GM23248 (cell line): ENCODE data around the gene ADAMTSL1. TPM values are rescaled to one million over a fixed set of nuclear protein-coding genes. Genes with fewer than 3 reads are reported as not detected.

ENCODE experiments used
- DNase-seq: peaks from one replicate; pipeline ENCODE4 v3.0.0-alpha.2; 2015
- H2AFZ ChIP-seq: fragments of 200-600 bp; sonication (generic); 2 replicates; pipeline ENCODE4 v1.6.1; 2016; ENCODE audit warnings: antibody characterized with exemption
- H3F3A ChIP-seq: fragments of 200-600 bp; sonication (generic); 2 replicates; pipeline ENCODE4 v1.6.1; 2016; ENCODE audit warnings: mild to moderate bottlenecking, antibody characterized with exemption, mixed run types; ENCODE audit not compliant: insufficient read depth
- H3K27ac ChIP-seq: fragments of 200-600 bp; sonication (generic); 2 replicates; pipeline ENCODE4 v1.5.1; 2016; ENCODE audit warnings: mild to moderate bottlenecking
- H3K27me3 ChIP-seq: fragments of 200-600 bp; sonication (generic); replicated peaks from 2 replicates; pipeline ENCODE4 v1.6.1; 2016; ENCODE audit warnings: mild to moderate bottlenecking; ENCODE audit not compliant: insufficient read depth
- H3K36me3 ChIP-seq: fragments of 200-600 bp; sonication (generic); 2 replicates; pipeline ENCODE4 v1.6.1; 2016; ENCODE audit warnings: low read depth, mild to moderate bottlenecking
- H3K4me1 ChIP-seq: fragments of 200-600 bp; sonication (generic); 2 replicates; pipeline ENCODE4 v1.6.1; 2016; ENCODE audit warnings: mild to moderate bottlenecking; ENCODE audit not compliant: insufficient read depth
- H3K4me2 ChIP-seq: fragments of 200-600 bp; sonication (generic); one replicate; pipeline ENCODE4 v1.6.1; 2016; ENCODE audit warnings: mild to moderate bottlenecking; ENCODE audit not compliant: unreplicated experiment
- H3K4me3 ChIP-seq: fragments of 200-600 bp; sonication (generic); 2 replicates; pipeline ENCODE4 v1.5.1; 2016; ENCODE audit warnings: mild to moderate bottlenecking
- H3K79me2 ChIP-seq: fragments of 200-600 bp; sonication (generic); 2 replicates; pipeline ENCODE4 v1.6.1; 2016; ENCODE audit warnings: mild to moderate bottlenecking; ENCODE audit not compliant: insufficient read depth
- H3K9ac ChIP-seq: fragments of 200-600 bp; sonication (generic); 2 replicates; pipeline ENCODE4 v1.6.1; 2016; ENCODE audit warnings: mild to moderate bottlenecking
- H3K9me2 ChIP-seq: fragments of 200-600 bp; sonication (generic); 2 replicates; pipeline ENCODE4 v1.6.1; 2016; ENCODE audit warnings: mixed run types, mild to moderate bottlenecking, moderate library complexity; ENCODE audit not compliant: insufficient read depth
- H3K9me3 ChIP-seq: fragments of 200-600 bp; sonication (generic); one replicate; pipeline ENCODE4 v1.6.1; 2017; ENCODE audit warnings: low read depth
- H4K20me1 ChIP-seq: fragments of 200-600 bp; sonication (generic); 2 replicates; pipeline ENCODE4 v1.6.0; 2016; ENCODE audit not compliant: insufficient read depth
- EZH2 ChIP-seq: fragments of 200-600 bp; sonication (generic); IDR thresholded peaks from 2 replicates; pipeline ENCODE4 v1.6.1; 2018; ENCODE audit warnings: antibody characterized with exemption, mild to moderate bottlenecking; ENCODE audit not compliant: insufficient read depth, poor library complexity, severe bottlenecking
- EZH2phosphoT487 ChIP-seq: fragments of 200-600 bp; sonication (generic); IDR thresholded peaks from 2 replicates; pipeline ENCODE4 v1.6.1; 2018; ENCODE audit warnings: antibody characterized with exemption, moderate library complexity, mild to moderate bottlenecking, low read depth; ENCODE audit not compliant: insufficient read depth
- WGBS, 2 experiments: methylation state at CpG; one replicate each; pipeline ENCODE4 v1.1.6; 2015 to 2017; ENCODE audit warnings: low lambda C conversion rate in 2 of 2, low coverage in 1 of 2; ENCODE audit errors: missing lambda C conversion rate in 2 of 2; 5-methylcytosine and 5-hydroxymethylcytosine counted together
- in situ Hi-C: fragments of 300-500 bp; cut with MboI; formaldehyde crosslinking; loops from 2 replicates; pipeline ENCODE4 v1.15.0; 2020
- polyA plus RNA-seq: library from polyadenylated mRNA; unstranded; fragments of >200 nt; fragmentation: Nextera tagmentation; extraction: Ambion mirVana; gene quantifications from 2 replicates; pipeline ENCODE4 v1.2.1, GENCODE V29; 2016
- total RNA-seq: library from RNA; depleted of rRNA; stranded (reverse); fragments of >200 nt; shearing (Covaris generic); gene quantifications from 2 replicates; pipeline ENCODE4 v1.2.3, GENCODE V29; 2014

ADAMTSL1 gene
- total and polyA plus RNA-seq, 2 experiments from 2014 or later, result 77.0 to 273 TPM

DNA sequence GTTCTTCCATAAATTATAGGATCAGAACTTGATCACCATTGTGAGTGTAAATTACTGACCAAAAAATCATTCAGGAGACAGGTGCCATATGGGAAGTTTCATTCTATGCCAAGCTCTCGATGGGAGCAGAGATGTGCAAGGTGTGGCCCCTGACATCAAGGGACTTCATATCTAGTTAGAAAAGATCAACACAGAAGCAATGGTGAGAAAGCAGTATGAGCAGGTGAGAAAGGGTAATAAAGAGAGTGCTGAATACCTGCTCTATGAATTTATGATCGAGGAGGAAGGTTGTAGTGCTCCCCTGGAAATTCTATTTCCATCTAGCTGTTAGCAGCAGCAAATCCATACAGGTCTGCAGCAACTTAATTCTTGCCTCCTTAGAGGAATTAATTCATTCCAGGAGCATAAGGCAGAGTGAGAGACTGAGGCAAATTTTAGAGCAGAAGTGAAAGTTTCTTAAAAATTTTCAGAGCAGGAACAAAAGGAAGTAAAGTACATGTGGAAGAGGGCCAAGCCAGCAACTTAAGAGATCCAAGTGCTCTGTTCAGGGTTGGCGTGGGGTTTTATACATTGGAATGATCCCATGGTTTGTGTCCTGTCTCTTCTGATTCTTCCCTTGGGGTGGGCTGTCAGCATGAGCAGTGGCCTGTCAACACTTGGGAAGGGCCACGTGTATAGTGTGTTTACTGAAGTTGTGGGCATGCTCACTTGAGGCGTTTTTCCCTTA is 377.3 kb downstream of the ADAMTSL1 start:
- peaks cover 35% of the 10 kb centered on the region for H3F3A ChIP-seq
- no peak overlapping the region for H3K9ac ChIP-seq
- 0 out of 2 replicates have a peak, but pooled peaks cover 8% of the 10 kb centered on the region for H3K4me1 ChIP-seq
- no peaks in the 10 kb centered on the region for H3K27me3 ChIP-seq
- no peak for DNase-seq
- no peaks in the 10 kb centered on the region for H4K20me1 ChIP-seq
- no peaks in the 10 kb centered on the region for H3K9me2 ChIP-seq
- H3K79me2 ChIP-seq, result peaks cover 32% of the 10 kb centered on the region
- 71 to 80% methylated on average over 5 of the region's 5 CpGs for WGBS, 2 experiments
- no peak overlapping the region for H3K4me3 ChIP-seq
- no peak overlapping the region for H2AFZ ChIP-seq
- no peak overlapping the region for H3K4me2 ChIP-seq
- H3K27ac ChIP-seq, result no peak overlapping the region
- no peaks in the 10 kb centered on the region for H3K9me3 ChIP-seq
- peaks cover 71% of the 10 kb centered on the region for H3K36me3 ChIP-seq
- in situ Hi-C loops, result no loop called here
- TF ChIP-seq EZH2phosphoT487 (no peak), EZH2 (no peak)

DNA sequence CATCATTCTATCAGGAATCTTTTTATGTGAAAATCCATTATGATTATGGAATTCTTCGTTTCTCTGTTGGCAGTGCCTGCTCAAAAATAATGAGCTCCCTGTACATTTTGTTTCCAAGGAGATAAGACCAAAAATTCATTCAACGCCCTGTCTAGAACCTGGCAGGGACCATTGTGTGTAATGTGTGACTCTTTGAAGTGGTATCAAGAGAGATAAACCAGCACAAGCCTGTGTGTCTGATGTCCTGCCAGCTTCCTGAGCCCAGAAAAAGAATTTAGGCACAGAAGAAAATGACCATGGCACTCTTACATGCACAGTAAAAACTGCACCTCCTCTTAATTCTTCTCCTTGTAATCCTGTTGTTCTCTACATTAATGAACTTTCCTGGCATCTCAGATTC is 381.7 kb downstream of the ADAMTSL1 start:
- Histone ChIP-seq H3K27me3 (no peaks in the 10 kb centered on the region), H3K9ac (no peak overlapping the region), H3K27ac (no peak overlapping the region), H3K9me2 (no peaks in the 10 kb centered on the region), H3K4me1 (peaks cover 25% of the 10 kb centered on the region), H3K9me3 (no peaks in the 10 kb centered on the region), H3K36me3 (peaks cover 54% of the 10 kb centered on the region), H3K4me2 (no peak overlapping the region), H3K4me3 (no peak overlapping the region), H3F3A (peaks cover 70% of the 10 kb centered on the region), H2AFZ (no peak overlapping the region), H3K79me2 (peaks cover 11% of the 10 kb centered on the region; the same call in 1 of the 2 replicates), H4K20me1 (no peaks in the 10 kb centered on the region)
- TF ChIP-seq EZH2 (no peak), EZH2phosphoT487 (no peak)
- 37 to 44% methylated on average over 2 of the region's 2 CpGs for WGBS, 2 experiments
- in situ Hi-C loops, result no loop called here
- no peak for DNase-seq

DNA sequence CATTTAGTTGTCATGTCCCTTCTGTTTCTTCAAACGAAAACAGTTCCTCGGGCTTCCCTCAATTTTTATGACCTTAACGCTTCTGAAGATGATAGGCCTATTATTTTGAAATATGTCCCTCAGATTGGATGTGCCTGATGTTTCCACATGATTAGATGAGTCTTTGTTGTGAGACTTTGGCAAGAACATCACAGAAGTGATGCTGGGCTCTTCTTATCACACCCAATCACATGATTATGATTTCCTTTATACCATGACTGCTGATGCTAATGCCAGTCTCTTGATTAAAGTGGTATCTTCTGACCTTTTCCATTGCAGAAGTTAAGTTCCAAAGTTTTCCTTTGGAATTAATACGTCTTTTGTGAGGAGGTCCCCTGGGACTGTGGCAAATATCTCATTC is 383.4 kb downstream of the ADAMTSL1 start:
- TF ChIP-seq EZH2phosphoT487 (no peak), EZH2 (no peak)

DNA sequence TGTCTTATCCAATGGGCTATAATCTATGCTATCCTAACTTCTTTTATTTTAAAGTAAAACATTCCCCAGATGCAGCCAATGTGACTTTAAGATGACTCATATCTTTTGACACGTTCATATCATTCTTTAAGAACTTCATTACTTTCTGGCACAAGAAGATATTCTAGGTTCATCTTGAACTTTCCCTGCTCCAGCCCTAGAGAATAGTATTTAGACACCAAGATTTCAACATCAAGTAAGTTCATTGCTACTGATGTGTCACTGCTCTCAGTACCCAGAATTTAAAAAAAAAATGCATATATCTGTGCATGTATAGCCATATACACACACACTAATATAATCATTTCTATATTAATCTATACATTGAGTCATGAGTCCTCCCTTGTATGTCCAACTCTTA is 383.8 kb downstream of the ADAMTSL1 start:
- peaks cover 42% of the 10 kb centered on the region for H3K4me1 ChIP-seq
- 0 out of 2 replicates have a peak, but pooled peaks cover 5% of the 10 kb centered on the region for H4K20me1 ChIP-seq
- WGBS, 2 experiments, result 3 to 10% methylated on average over 1 of the region's 1 CpG
- H3K9me2 ChIP-seq, result no peaks in the 10 kb centered on the region
- H3K27ac ChIP-seq, result no peak overlapping the region
- H3K79me2 ChIP-seq, result peaks cover 9% of the 10 kb centered on the region; the same call in 1 of the 2 replicates
- no peak for TF ChIP-seq EZH2
- TF ChIP-seq EZH2phosphoT487, result no peak
- H3K9ac ChIP-seq, result no peak overlapping the region
- in situ Hi-C loops, result no loop called here
- H3K36me3 ChIP-seq, result peaks cover 48% of the 10 kb centered on the region
- no peak overlapping the region for H3K4me2 ChIP-seq
- H3K9me3 ChIP-seq, result no peaks in the 10 kb centered on the region
- no peak overlapping the region for H3K4me3 ChIP-seq
- no peaks in the 10 kb centered on the region for H3K27me3 ChIP-seq
- H3F3A ChIP-seq, result peaks cover 68% of the 10 kb centered on the region
- DNase-seq, result peak; percentile 75
- no peak overlapping the region for H2AFZ ChIP-seq

More for the DNA sequence above, 383.4 kb downstream of the ADAMTSL1 start:
- Histone ChIP-seq H3K4me3 (no peak overlapping the region), H2AFZ (no peak overlapping the region), H3K9ac (no peak overlapping the region), H3K9me2 (no peaks in the 10 kb centered on the region), H3K27ac (no peak overlapping the region), H3K4me1 (peaks cover 38% of the 10 kb centered on the region), H3K36me3 (peaks cover 52% of the 10 kb centered on the region), H4K20me1 (0 out of 2 replicates have a peak, but pooled peaks cover 5% of the 10 kb centered on the region), H3K9me3 (no peaks in the 10 kb centered on the region), H3K79me2 (peaks cover 11% of the 10 kb centered on the region; the same call in 1 of the 2 replicates), H3K27me3 (no peaks in the 10 kb centered on the region), H3K4me2 (no peak overlapping the region), H3F3A (peaks cover 72% of the 10 kb centered on the region)
- in situ Hi-C loops, result no loop called here
- DNase-seq, result no peak
- WGBS, 2 experiments, result 38 to 46% methylated on average over 4 of the region's 4 CpGs
